Endothelial cell of umbilical vein (primary cell): Measurements from ENCODE around the gene CLCN3. TPM values are rescaled to one million over a fixed set of nuclear protein-coding genes. Genes with fewer than 3 reads are reported as not detected.

ENCODE experiments used
- BruUV-seq: library from RNA; stranded (reverse); fragments of 400-500 nt; replicated peaks from 2 replicates; lab custom pipeline; 2021; lab: Mats Ljungman, UMichigan
- CTCF ChIA-PET: fragments of 300-600, 350-600 bp; sonication (Branson Sonifier 250); formaldehyde crosslinking; loops from one replicate; lab custom pipeline; 2021; ENCODE audit warnings: antibody characterized with exemption, inconsistent platforms; lab: Charles Lee
- POLR2A ChIA-PET: fragments of 300-600, 350-600 bp; sonication (Branson Sonifier 250); formaldehyde crosslinking; loops from one replicate; lab custom pipeline; 2021; ENCODE audit warnings: antibody characterized with exemption, inconsistent platforms; lab: Charles Lee
- DNase-seq: peaks from one replicate; pipeline ENCODE4 v3.0.0-alpha.2; 2011; ENCODE audit warnings: low read depth, low spot score
- FAIRE-seq: peaks from 2 replicates; lab custom pipeline; 2011; peaks lifted over from hg19 to GRCh38; lab: Jason Lieb, UNC
- H2AFZ ChIP-seq: 2 replicates; pipeline ENCODE4 v1.6.0; 2012; ENCODE audit warnings: low read depth, low read length, control low read depth, inconsistent platforms
- H3K27ac ChIP-seq: 2 replicates; pipeline ENCODE4 v1.5.1; 2011; ENCODE audit warnings: low read depth, mild to moderate bottlenecking, control low read depth, low read length, moderate library complexity; ENCODE audit not compliant: insufficient read depth
- H3K27me3 ChIP-seq, 2 experiments: 2 replicates each; pipeline versions ENCODE4 v1.6.0 to v1.6.1; 2011; ENCODE audit warnings: low read length in 2 of 2, mixed read lengths in 1 of 2; ENCODE audit not compliant: control insufficient read depth in 2 of 2, insufficient read depth in 2 of 2
- H3K36me3 ChIP-seq, 2 experiments: 2 replicates in 1 of 2; 3 replicates in 1 of 2; pipeline ENCODE4 v1.5.1; 2011; ENCODE audit warnings: low read length in 2 of 2, mild to moderate bottlenecking in 1 of 2, moderate library complexity in 1 of 2; ENCODE audit not compliant: control insufficient read depth in 2 of 2, insufficient read depth in 2 of 2; ENCODE audit errors: extremely low read depth in 1 of 2
- H3K4me1 ChIP-seq: 3 replicates; pipeline ENCODE4 v1.5.1; 2011; ENCODE audit warnings: mild to moderate bottlenecking, low read length; ENCODE audit not compliant: control insufficient read depth, insufficient read depth; ENCODE audit errors: extremely low read depth
- H3K4me2 ChIP-seq: 2 replicates; pipeline ENCODE4 v1.6.1; 2011; ENCODE audit warnings: low read length, control low read depth, mixed read lengths; ENCODE audit not compliant: insufficient read depth
- H3K4me3 ChIP-seq, 3 experiments: fragments of 200-600 bp in 1 of 3; sonication (generic), shearing (Covaris generic) in 1 of 3; replicated peaks in 1 of 3; 2 replicates each; pipeline ENCODE4 v1.5.1; 2011 to 2016; ENCODE audit warnings: control low read depth in 3 of 3, low read length in 3 of 3, mild to moderate bottlenecking in 2 of 3, inconsistent platforms in 1 of 3, low read depth in 1 of 3, moderate library complexity in 1 of 3; ENCODE audit not compliant: insufficient read depth in 1 of 3
- H3K79me2 ChIP-seq: 2 replicates; pipeline ENCODE4 v1.6.0; 2012; ENCODE audit warnings: low read length, inconsistent platforms; ENCODE audit not compliant: control insufficient read depth, insufficient read depth
- H3K9ac ChIP-seq: replicated peaks from 2 replicates; pipeline ENCODE3; 2011; ENCODE audit warnings: low read length, control low read depth; ENCODE audit not compliant: insufficient read depth; ENCODE audit errors: extremely low read depth
- H3K9me1 ChIP-seq: replicated peaks from 3 replicates; pipeline ENCODE4 v1.6.0; 2011; ENCODE audit warnings: mild to moderate bottlenecking, low read length; ENCODE audit not compliant: control insufficient read depth, insufficient read depth; ENCODE audit errors: extremely low read depth
- H3K9me3 ChIP-seq: replicated peaks from 2 replicates; pipeline ENCODE4 v1.5.1; 2012; ENCODE audit warnings: low read length, inconsistent platforms; ENCODE audit not compliant: control insufficient read depth, insufficient read depth
- H4K20me1 ChIP-seq: replicated peaks from 2 replicates; pipeline ENCODE3; 2011; ENCODE audit warnings: mild to moderate bottlenecking, low read length; ENCODE audit not compliant: control insufficient read depth, insufficient read depth; ENCODE audit errors: extremely low read depth
- EZH2 ChIP-seq: IDR thresholded peaks from 2 replicates; pipeline ENCODE4 v1.6.1; 2012; ENCODE audit warnings: borderline replicate concordance, low read depth, mild to moderate bottlenecking, moderate library complexity, low read length, inconsistent platforms; ENCODE audit not compliant: severe bottlenecking
- FOS ChIP-seq: IDR thresholded peaks from 2 replicates; pipeline ENCODE4 v1.6.1; 2011; ENCODE audit warnings: mild to moderate bottlenecking, low read length, moderate library complexity, borderline replicate concordance; ENCODE audit not compliant: insufficient read depth
- GATA2 ChIP-seq: IDR thresholded peaks from 2 replicates; pipeline ENCODE4 v1.7.0; 2011; ENCODE audit warnings: low read depth, mild to moderate bottlenecking, moderate library complexity, mixed read lengths, low read length; ENCODE audit not compliant: insufficient read length, insufficient read depth
- JUN ChIP-seq: IDR thresholded peaks from 2 replicates; pipeline ENCODE4 v1.6.1; 2011; ENCODE audit warnings: borderline replicate concordance, low read depth; ENCODE audit not compliant: insufficient read length, insufficient read depth
- MYC ChIP-seq: IDR thresholded peaks from one replicate; pipeline ENCODE4 v1.6.1; 2011; ENCODE audit warnings: mild to moderate bottlenecking, low read depth, low read length
- POLR2A ChIP-seq: IDR thresholded peaks from 2 replicates; pipeline ENCODE4 v1.6.1; 2012; ENCODE audit warnings: low read depth, mild to moderate bottlenecking, control low read depth, low read length
- POLR2AphosphoS5 ChIP-seq: IDR thresholded peaks from 2 replicates; pipeline ENCODE4 v1.6.1; 2012; ENCODE audit warnings: low read depth, mild to moderate bottlenecking, control low read depth, low read length, moderate library complexity; ENCODE audit not compliant: insufficient read depth
- dilution Hi-C: fragments of 300-500 bp; cut with MboI; formaldehyde crosslinking; loops from one replicate; pipeline ENCODE4 v1.15.0; 2019; ENCODE audit warnings: low sequenced_read_pairs; ENCODE audit not compliant: extremely low pct_ligation_motif_present
- intact Hi-C: fragments of 100-400 bp; cut with micrococcal nuclease; formaldehyde crosslinking; loops from one replicate; pipeline ENCODE4 v1.10.0; 2022
- polyA plus RNA-seq, 4 experiments: library from polyadenylated mRNA; depleted of rRNA in 3 of 4; stranded (reverse) in 3 of 4; unstranded in 1 of 4; fragments of >200 nt; gene quantifications; 2 replicates each; pipeline versions ENCODE4 v1.2.1 to v1.2.3, GENCODE V29; 2011 to 2012; ENCODE audit warnings: missing spikeins in 1 of 4
- total RNA-seq: library from RNA; stranded (reverse); gene quantifications from 2 replicates; pipeline ENCODE4 v1.2.3, GENCODE V29; 2021
- TF ChIP-seq, protein P1 (sequence below): IDR thresholded peaks from 2 replicates; pipeline ENCODE4 v1.6.1; 2011; ENCODE audit not compliant: insufficient read depth, insufficient read length
- TF ChIP-seq, protein P2 (sequence below), 2 donors: IDR thresholded peaks; 1 replicate in 1 of 2; 2 replicates in 1 of 2; pipeline ENCODE4 v1.5.1; 2011; ENCODE audit warnings: low read length in 2 of 2, mild to moderate bottlenecking in 2 of 2, moderate library complexity in 2 of 2, control low read depth in 1 of 2, inconsistent platforms in 1 of 2, low read depth in 1 of 2; ENCODE audit not compliant: insufficient read depth in 1 of 2; ENCODE audit errors: extremely low read depth in 1 of 2

Gene CLCN3
- total and polyA plus RNA-seq, 2 donors (not counting 3 experiments of a cell fraction or from before 2014, with no cell fraction given), result 16.5 to 51.4 TPM

DNA sequence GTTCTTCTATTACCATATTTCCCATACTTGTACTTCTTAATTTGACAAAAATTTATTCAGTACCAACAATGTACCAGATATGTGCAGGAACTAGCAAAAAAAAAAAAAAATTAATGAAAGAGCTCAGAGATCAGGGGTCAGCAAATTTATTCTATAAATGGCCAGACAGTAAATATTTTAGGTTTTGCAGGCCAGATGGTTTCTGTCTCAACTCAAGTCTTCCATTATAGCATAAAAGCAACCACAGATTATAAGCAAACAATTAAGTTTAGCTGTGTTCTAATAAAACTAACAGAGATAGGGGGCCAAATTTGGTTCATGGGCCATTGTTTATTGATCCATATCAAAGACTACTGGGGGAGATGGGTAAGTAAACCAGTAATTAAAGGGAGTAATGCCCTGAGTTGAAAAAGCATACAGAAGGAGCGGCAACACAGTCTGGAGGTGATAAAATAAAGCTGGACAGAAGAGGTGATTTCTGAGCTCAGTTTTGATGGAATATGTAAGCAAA, 27.3 kb upstream of the CLCN3 start:
- H3K27me3 ChIP-seq, result no peaks in the 10 kb centered on the region
- dilution Hi-C loops, result no loop called here

DNA sequence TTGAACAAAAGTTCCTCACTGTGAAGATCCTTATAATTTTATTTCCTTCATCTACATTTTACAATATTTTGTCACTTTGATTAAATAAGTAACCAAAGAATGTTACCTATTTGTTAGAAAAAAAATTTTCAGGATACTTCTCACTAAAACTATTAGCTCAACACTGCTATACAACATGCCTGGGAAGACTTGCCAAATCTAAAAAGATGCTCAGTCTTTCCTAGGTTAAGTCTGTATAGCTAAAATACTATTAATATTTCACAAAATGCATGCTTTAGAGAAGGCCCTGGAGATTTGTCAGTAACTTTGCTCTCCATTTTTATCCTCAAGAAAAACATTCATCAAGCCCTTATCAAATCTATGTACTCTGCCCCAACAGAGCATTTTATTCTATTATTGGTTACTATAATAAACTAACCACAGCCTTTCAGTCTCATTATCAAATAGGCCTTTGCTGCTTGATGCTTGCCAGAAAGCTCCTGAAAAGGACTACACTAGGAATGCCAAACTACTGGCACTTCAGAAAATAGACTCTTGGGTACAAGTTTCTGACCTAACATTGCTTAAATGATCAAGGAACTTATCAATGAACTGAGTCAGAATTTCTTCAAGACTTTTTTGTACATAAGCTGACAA, 25.7 kb upstream of the CLCN3 start:
- FAIRE-seq, result no peak

More for the DNA sequence above, 27.3 kb upstream of the CLCN3 start:
- BruUV-seq, result no TSS peak
- no peaks in the 10 kb centered on the region for H3K9me3 ChIP-seq
- H3K4me3 ChIP-seq, result no peak overlapping the region
- intact Hi-C loops, result no loop called here
- H3K79me2 ChIP-seq, result no peaks in the 10 kb centered on the region
- no peak for FAIRE-seq
- H2AFZ ChIP-seq, result no peak overlapping the region
- H4K20me1 ChIP-seq, result no peaks in the 10 kb centered on the region
- H3K36me3 ChIP-seq, result no peaks in the 10 kb centered on the region
- ChIA-PET POLR2A (interaction anchor here (0.6 to 0.7 kb wide), 2 partner anchors 99 to 217 kb away, joined by 3 to 4 read pairs; no protein-coding TSS in a partner anchor), CTCF (interaction anchor here (1.0 to 3.3 kb wide), 4 partner anchors 10 to 27 kb away, joined by 4 to 12 read pairs (median 7); no protein-coding TSS in a partner anchor)
- no peaks in the 10 kb centered on the region for H3K9me1 ChIP-seq
- H3K27ac ChIP-seq, result no peak overlapping the region
- TF ChIP-seq EZH2, result no peak
- no peak for TF ChIP-seq FOS
- TF ChIP-seq, protein P1, sequence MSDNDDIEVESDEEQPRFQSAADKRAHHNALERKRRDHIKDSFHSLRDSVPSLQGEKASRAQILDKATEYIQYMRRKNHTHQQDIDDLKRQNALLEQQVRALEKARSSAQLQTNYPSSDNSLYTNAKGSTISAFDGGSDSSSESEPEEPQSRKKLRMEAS, result no peak
- H3K9ac ChIP-seq, result no peak overlapping the region
- H3K4me1 ChIP-seq, result no peaks in the 10 kb centered on the region
- H3K4me2 ChIP-seq, result no peak overlapping the region
- no peak for DNase-seq

More for the DNA sequence above, 25.7 kb upstream of the CLCN3 start:
- POLR2A ChIA-PET, result no interaction called here
- intact Hi-C loops (no loop called here), dilution Hi-C loops (no loop called here)
- H4K20me1 ChIP-seq, result no peaks in the 10 kb centered on the region
- H3K4me3 ChIP-seq, result no peak overlapping the region
- no peak for DNase-seq
- no peak overlapping the region for H3K9ac ChIP-seq
- no TSS peak for BruUV-seq
- no peak overlapping the region for H2AFZ ChIP-seq
- no peaks in the 10 kb centered on the region for H3K9me1 ChIP-seq
- no peak for TF ChIP-seq JUN
- TF ChIP-seq MYC, result no peak
- TF ChIP-seq, protein P2, sequence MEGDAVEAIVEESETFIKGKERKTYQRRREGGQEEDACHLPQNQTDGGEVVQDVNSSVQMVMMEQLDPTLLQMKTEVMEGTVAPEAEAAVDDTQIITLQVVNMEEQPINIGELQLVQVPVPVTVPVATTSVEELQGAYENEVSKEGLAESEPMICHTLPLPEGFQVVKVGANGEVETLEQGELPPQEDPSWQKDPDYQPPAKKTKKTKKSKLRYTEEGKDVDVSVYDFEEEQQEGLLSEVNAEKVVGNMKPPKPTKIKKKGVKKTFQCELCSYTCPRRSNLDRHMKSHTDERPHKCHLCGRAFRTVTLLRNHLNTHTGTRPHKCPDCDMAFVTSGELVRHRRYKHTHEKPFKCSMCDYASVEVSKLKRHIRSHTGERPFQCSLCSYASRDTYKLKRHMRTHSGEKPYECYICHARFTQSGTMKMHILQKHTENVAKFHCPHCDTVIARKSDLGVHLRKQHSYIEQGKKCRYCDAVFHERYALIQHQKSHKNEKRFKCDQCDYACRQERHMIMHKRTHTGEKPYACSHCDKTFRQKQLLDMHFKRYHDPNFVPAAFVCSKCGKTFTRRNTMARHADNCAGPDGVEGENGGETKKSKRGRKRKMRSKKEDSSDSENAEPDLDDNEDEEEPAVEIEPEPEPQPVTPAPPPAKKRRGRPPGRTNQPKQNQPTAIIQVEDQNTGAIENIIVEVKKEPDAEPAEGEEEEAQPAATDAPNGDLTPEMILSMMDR (IDR thresholded peaks at IDR 0.05; ENCODE audit: extremely low read depth in 1 of 2, insufficient read depth in 1 of 2, low read depth in 1 of 2, low read length in 2 of 2), result no peak
- no peak for TF ChIP-seq GATA2
- TF ChIP-seq EZH2, result no peak
- TF ChIP-seq, protein P1, result no peak
- no peak for TF ChIP-seq FOS
- TF ChIP-seq POLR2A, result no peak
- no peak for TF ChIP-seq POLR2AphosphoS5
- no peaks in the 10 kb centered on the region for H3K79me2 ChIP-seq
- no peaks in the 10 kb centered on the region for H3K4me1 ChIP-seq
- no peaks in the 10 kb centered on the region for H3K27me3 ChIP-seq
- no peaks in the 10 kb centered on the region for H3K9me3 ChIP-seq
- CTCF ChIA-PET, result interaction anchor here (2.1 to 3.3 kb wide), 2 partner anchors 19 to 28 kb away, joined by 7 to 12 read pairs; no protein-coding TSS in a partner anchor
- H3K4me2 ChIP-seq, result no peak overlapping the region
- H3K27ac ChIP-seq, result no peak overlapping the region
- no peaks in the 10 kb centered on the region for H3K36me3 ChIP-seq
